HepG2 (cell line): ENCODE measurements around the gene SLX9. TPM values are rescaled to one million over a fixed set of nuclear protein-coding genes. Genes with fewer than 3 reads are reported as not detected.

Experiments
- BHLHE40 ChIP-seq: IDR thresholded peaks from 2 replicates; pipeline ENCODE4 v1.6.1; 2011; ENCODE audit warnings: low read length, improper control_type of control experiment
- KLF6 ChIP-seq: IDR thresholded peaks from 2 replicates; pipeline ENCODE4 v1.8.0; 2016; ENCODE audit warnings: missing biosample characterization, missing genetic modification reagents
- MBD4 ChIP-seq: IDR thresholded peaks from 2 replicates; pipeline ENCODE4 v1.6.1; 2012; ENCODE audit warnings: low read length, inconsistent platforms, borderline replicate concordance
- NCOR1 ChIP-seq: fragments of 200-600 bp; sonication (generic); IDR thresholded peaks from 2 replicates; pipeline ENCODE4 v1.7.0; 2017; ENCODE audit warnings: antibody characterized with exemption, low read length, borderline replicate concordance
- NFKBIZ ChIP-seq: IDR thresholded peaks from 2 replicates; pipeline ENCODE4 v1.6.1; 2018; ENCODE audit warnings: missing genetic modification reagents, missing compliant biosample characterization
- PAF1 ChIP-seq: IDR thresholded peaks from 2 replicates; pipeline ENCODE4 v1.6.1; 2016; ENCODE audit warnings: missing genetic modification reagents, missing compliant biosample characterization
- PRMT3 ChIP-seq: sonication (generic); formaldehyde crosslinking; IDR thresholded peaks from 2 replicates; pipeline ENCODE4 v1.8.1; 2022; ENCODE audit warnings: low read depth, mild to moderate bottlenecking, moderate library complexity, missing genetic modification reagents, borderline replicate concordance
- PRPF4 ChIP-seq: fragments of 200-400 bp; formaldehyde crosslinking; IDR thresholded peaks from 2 replicates; pipeline ENCODE4 v1.6.1; 2016; ENCODE audit warnings: low read length, low read depth; ENCODE audit not compliant: poor library complexity, severe bottlenecking
- TOPORS ChIP-seq: sonication (generic); formaldehyde crosslinking; IDR thresholded peaks from 2 replicates; pipeline ENCODE4 v1.8.0; 2023; ENCODE audit warnings: mild to moderate bottlenecking, missing genetic modification reagents
- ZBTB3 ChIP-seq: sonication (generic); formaldehyde crosslinking; IDR thresholded peaks from 2 replicates; pipeline ENCODE4 v1.4.0; 2020; ENCODE audit warnings: low read depth, mild to moderate bottlenecking, moderate library complexity, missing genetic modification reagents, borderline replicate concordance
- ZFP41 ChIP-seq: sonication (generic); formaldehyde crosslinking; IDR thresholded peaks from 2 replicates; pipeline ENCODE4 v1.4.0; 2020; ENCODE audit warnings: mild to moderate bottlenecking, missing genetic modification reagents, borderline replicate concordance
- ZNF101 ChIP-seq: sonication (generic); formaldehyde crosslinking; IDR thresholded peaks from 2 replicates; pipeline ENCODE4 v1.4.0; 2020; ENCODE audit warnings: mild to moderate bottlenecking, low read depth, missing genetic modification reagents, borderline replicate concordance
- ZNF605 ChIP-seq: sonication (generic); formaldehyde crosslinking; IDR thresholded peaks from 2 replicates; pipeline ENCODE4 v1.8.0; 2022; ENCODE audit warnings: mild to moderate bottlenecking, missing genetic modification reagents
- ZNF615 ChIP-seq: sonication (generic); formaldehyde crosslinking; IDR thresholded peaks from 2 replicates; pipeline ENCODE4 v1.5.0; 2020; ENCODE audit warnings: mild to moderate bottlenecking, missing genetic modification reagents, borderline replicate concordance
- polyA plus RNA-seq, 8 experiments: library from polyadenylated mRNA; depleted of rRNA in 3 of 8; stranded (reverse) in 7 of 8; unstranded in 1 of 8; fragments of >200 nt; fragmentation: Illumina TruSeq in 4 of 8; extraction: Trizol in 4 of 8; gene quantifications; 2 replicates each; pipeline versions ENCODE4 v1.2.1 to v1.2.3, GENCODE V29; 2011 to 2016; ENCODE audit warnings: low read depth in 4 of 8, missing spikeins in 1 of 8, mixed read lengths in 1 of 8; ENCODE audit not compliant: insufficient read depth in 1 of 8
- total RNA-seq, 5 experiments: library from RNA; depleted of rRNA; stranded (reverse); fragments of >200 nt; fragmentation: Illumina TruSeq; extraction: Trizol; gene quantifications; 2 replicates each; pipeline ENCODE4 v1.2.3, GENCODE V29; 2016; ENCODE audit warnings: low read depth in 1 of 5
- TF ChIP-seq, protein P1 (sequence below): sonication (generic); formaldehyde crosslinking; IDR thresholded peaks from 2 replicates; pipeline ENCODE4 v1.9.0; 2022; ENCODE audit warnings: missing genetic modification reagents, mild to moderate bottlenecking, borderline replicate concordance
- TF ChIP-seq, protein P2 (sequence below): sonication (generic); formaldehyde crosslinking; IDR thresholded peaks from 2 replicates; pipeline ENCODE4 v1.5.0; 2020; ENCODE audit warnings: mild to moderate bottlenecking, missing genetic modification reagents, borderline replicate concordance
- TF ChIP-seq, protein P3 (sequence below): sonication (generic); formaldehyde crosslinking; IDR thresholded peaks from 2 replicates; pipeline ENCODE4 v1.4.0; 2020; ENCODE audit warnings: missing genetic modification reagents
- TF ChIP-seq, protein P4 (sequence below): sonication (generic); formaldehyde crosslinking; IDR thresholded peaks from 2 replicates; pipeline ENCODE4 v1.5.1; 2020; ENCODE audit warnings: mild to moderate bottlenecking, moderate library complexity, missing genetic modification reagents

The SLX9 gene
- total and polyA plus RNA-seq, 2 of the 13 experiments (the other 11 are each of a cell fraction or from before 2014, with no cell fraction given), result 21.0 to 47.1 TPM

DNA sequence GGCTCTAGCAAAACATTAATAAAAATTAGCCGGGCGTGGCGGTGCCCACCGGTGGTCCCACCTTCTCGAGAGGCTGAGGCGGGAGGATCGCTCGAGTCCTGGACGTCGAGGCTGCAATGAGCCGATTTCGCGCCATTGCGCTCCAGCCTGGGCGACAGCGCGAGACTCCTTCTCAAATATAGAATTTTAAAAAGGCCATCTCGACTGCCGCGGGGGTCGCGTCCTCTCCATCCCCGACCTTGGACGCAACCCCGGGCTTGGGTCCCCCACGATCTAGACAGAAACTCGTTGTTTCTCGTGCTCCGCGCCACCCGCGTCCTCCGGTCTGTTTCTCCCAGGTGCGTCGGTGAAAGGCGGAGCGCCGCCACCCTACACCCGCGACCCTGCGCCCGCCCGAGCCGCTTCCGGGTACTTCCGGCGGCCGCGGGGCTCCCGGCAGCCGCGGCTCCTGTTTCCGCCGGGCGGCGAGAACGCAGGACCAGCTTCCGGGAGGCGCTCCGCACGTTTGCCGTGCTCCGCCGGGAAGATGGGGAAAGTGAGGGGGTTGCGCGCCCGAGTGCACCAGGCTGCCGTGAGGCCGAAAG is at the start of gene SLX9 (continued):
- TF ChIP-seq, protein P1, sequence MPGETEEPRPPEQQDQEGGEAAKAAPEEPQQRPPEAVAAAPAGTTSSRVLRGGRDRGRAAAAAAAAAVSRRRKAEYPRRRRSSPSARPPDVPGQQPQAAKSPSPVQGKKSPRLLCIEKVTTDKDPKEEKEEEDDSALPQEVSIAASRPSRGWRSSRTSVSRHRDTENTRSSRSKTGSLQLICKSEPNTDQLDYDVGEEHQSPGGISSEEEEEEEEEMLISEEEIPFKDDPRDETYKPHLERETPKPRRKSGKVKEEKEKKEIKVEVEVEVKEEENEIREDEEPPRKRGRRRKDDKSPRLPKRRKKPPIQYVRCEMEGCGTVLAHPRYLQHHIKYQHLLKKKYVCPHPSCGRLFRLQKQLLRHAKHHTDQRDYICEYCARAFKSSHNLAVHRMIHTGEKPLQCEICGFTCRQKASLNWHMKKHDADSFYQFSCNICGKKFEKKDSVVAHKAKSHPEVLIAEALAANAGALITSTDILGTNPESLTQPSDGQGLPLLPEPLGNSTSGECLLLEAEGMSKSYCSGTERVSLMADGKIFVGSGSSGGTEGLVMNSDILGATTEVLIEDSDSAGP, result peak; percentile 88
- TF ChIP-seq, protein P2, sequence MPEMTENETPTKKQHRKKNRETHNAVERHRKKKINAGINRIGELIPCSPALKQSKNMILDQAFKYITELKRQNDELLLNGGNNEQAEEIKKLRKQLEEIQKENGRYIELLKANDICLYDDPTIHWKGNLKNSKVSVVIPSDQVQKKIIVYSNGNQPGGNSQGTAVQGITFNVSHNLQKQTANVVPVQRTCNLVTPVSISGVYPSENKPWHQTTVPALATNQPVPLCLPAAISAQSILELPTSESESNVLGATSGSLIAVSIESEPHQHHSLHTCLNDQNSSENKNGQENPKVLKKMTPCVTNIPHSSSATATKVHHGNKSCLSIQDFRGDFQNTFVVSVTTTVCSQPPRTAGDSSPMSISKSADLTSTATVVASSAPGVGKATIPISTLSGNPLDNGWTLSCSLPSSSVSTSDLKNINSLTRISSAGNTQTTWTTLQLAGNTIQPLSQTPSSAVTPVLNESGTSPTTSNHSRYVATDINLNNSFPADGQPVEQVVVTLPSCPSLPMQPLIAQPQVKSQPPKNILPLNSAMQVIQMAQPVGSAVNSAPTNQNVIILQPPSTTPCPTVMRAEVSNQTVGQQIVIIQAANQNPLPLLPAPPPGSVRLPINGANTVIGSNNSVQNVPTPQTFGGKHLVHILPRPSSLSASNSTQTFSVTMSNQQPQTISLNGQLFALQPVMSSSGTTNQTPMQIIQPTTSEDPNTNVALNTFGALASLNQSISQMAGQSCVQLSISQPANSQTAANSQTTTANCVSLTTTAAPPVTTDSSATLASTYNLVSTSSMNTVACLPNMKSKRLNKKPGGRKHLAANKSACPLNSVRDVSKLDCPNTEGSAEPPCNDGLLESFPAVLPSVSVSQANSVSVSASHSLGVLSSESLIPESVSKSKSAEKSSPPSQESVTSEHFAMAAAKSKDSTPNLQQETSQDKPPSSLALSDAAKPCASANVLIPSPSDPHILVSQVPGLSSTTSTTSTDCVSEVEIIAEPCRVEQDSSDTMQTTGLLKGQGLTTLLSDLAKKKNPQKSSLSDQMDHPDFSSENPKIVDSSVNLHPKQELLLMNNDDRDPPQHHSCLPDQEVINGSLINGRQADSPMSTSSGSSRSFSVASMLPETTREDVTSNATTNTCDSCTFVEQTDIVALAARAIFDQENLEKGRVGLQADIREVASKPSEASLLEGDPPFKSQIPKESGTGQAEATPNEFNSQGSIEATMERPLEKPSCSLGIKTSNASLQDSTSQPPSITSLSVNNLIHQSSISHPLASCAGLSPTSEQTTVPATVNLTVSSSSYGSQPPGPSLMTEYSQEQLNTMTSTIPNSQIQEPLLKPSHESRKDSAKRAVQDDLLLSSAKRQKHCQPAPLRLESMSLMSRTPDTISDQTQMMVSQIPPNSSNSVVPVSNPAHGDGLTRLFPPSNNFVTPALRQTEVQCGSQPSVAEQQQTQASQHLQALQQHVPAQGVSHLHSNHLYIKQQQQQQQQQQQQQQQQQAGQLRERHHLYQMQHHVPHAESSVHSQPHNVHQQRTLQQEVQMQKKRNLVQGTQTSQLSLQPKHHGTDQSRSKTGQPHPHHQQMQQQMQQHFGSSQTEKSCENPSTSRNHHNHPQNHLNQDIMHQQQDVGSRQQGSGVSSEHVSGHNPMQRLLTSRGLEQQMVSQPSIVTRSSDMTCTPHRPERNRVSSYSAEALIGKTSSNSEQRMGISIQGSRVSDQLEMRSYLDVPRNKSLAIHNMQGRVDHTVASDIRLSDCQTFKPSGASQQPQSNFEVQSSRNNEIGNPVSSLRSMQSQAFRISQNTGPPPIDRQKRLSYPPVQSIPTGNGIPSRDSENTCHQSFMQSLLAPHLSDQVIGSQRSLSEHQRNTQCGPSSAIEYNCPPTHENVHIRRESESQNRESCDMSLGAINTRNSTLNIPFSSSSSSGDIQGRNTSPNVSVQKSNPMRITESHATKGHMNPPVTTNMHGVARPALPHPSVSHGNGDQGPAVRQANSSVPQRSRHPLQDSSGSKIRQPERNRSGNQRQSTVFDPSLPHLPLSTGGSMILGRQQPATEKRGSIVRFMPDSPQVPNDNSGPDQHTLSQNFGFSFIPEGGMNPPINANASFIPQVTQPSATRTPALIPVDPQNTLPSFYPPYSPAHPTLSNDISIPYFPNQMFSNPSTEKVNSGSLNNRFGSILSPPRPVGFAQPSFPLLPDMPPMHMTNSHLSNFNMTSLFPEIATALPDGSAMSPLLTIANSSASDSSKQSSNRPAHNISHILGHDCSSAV (CRISPR knock-in tag), result no peak
- peak; percentile 90 for TF ChIP-seq KLF6
- TF ChIP-seq NCOR1, result no peak; the same call in 1 of the 2 replicates
- TF ChIP-seq PRPF4, result no peak
- TF ChIP-seq, protein P3, sequence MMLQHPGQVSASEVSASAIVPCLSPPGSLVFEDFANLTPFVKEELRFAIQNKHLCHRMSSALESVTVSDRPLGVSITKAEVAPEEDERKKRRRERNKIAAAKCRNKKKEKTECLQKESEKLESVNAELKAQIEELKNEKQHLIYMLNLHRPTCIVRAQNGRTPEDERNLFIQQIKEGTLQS, result peak; percentile 33
- no peak for TF ChIP-seq ZNF101 (CRISPR knock-in tag)
- no peak for TF ChIP-seq PAF1 (CRISPR knock-in tag)
- no peak for TF ChIP-seq ZBTB3 (CRISPR knock-in tag)
- no peak for TF ChIP-seq MBD4
- peak; percentile 70; the same call in 1 of the 2 replicates for TF ChIP-seq NFKBIZ (CRISPR knock-in tag)
- peak; percentile 81 for TF ChIP-seq BHLHE40
- TF ChIP-seq ZNF605 (CRISPR knock-in tag), result peak; percentile 78
- TF ChIP-seq PRMT3, result peak; percentile 29; the same call in 1 of the 2 replicates
- TF ChIP-seq, protein P4, sequence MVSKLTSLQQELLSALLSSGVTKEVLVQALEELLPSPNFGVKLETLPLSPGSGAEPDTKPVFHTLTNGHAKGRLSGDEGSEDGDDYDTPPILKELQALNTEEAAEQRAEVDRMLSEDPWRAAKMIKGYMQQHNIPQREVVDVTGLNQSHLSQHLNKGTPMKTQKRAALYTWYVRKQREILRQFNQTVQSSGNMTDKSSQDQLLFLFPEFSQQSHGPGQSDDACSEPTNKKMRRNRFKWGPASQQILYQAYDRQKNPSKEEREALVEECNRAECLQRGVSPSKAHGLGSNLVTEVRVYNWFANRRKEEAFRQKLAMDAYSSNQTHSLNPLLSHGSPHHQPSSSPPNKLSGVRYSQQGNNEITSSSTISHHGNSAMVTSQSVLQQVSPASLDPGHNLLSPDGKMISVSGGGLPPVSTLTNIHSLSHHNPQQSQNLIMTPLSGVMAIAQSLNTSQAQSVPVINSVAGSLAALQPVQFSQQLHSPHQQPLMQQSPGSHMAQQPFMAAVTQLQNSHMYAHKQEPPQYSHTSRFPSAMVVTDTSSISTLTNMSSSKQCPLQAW (CRISPR knock-in tag), result peak; percentile 49; the same call in 1 of the 2 replicates
- TF ChIP-seq TOPORS, result peak; percentile 35
- peak; percentile 89 for TF ChIP-seq ZNF615 (CRISPR knock-in tag)
- 0 out of 2 replicates have a peak, but pooled peaks have one; percentile 20 for TF ChIP-seq ZFP41 (CRISPR knock-in tag)
